Measurements from ENCODE around the gene TGFBR2. TPM values are rescaled to one million over a fixed set of nuclear protein-coding genes. Genes with fewer than 3 reads are reported as not detected.
A peak's percentile ranks its signal among the peaks of the same experiment; 100 is the strongest.

The TGFBR2 gene
- total RNA-seq, 4 donors from 2014 or later = 95.3 to 255 (median 211) TPM

GRCh38 chr3:30614943-30615342 is 8.5 kb downstream of the TGFBR2 start:
- Histone ChIP-seq H3K27ac (peak overlapping the region in 1 of 2 donors; percentile 60), H3K4me1 (peaks cover 0 to 6% of the 10 kb centered on the region in 2 donors), H3K36me3 (no peaks in the 10 kb centered on the region), H3K27me3 (no peaks in the 10 kb centered on the region), H3K4me3 (no peak overlapping the region), H3K9me3 (no peaks in the 10 kb centered on the region)
- DNase-seq = no peak
- TF ChIP-seq CTCF (IDR thresholded peaks at IDR 0.05) (no peak), POLR2A (IDR thresholded peaks at IDR 0.05) (no peak)
- intact Hi-C loops (cut with DNase I; ENCODE audit: low total_unique reads) = no loop called here

GRCh38 chr3:30615615-30616346 is 9.4 kb downstream of the TGFBR2 start:
- peaks cover 0 to 6% of the 10 kb centered on the region in 2 donors for H3K4me1 ChIP-seq
- H3K27ac ChIP-seq = peak overlapping the region; percentile 27 to 60
- TF ChIP-seq CTCF (IDR thresholded peaks at IDR 0.05) (no peak), POLR2A (IDR thresholded peaks at IDR 0.05) (no peak)
- no peaks in the 10 kb centered on the region for H3K36me3 ChIP-seq
- H3K27me3 ChIP-seq = no peaks in the 10 kb centered on the region
- H3K4me3 ChIP-seq = no peak overlapping the region
- H3K9me3 ChIP-seq = no peaks in the 10 kb centered on the region
- DNase-seq = no peak
- intact Hi-C loops (cut with DNase I; ENCODE audit: low total_unique reads) = no loop called here

GRCh38 chr3:30616347-30617027 is 10.1 kb downstream of the TGFBR2 start:
- Histone ChIP-seq H3K4me3 (no peak overlapping the region), H3K4me1 (peaks cover 0 to 6% of the 10 kb centered on the region in 2 donors), H3K27ac (peak overlapping the region; percentile 27 to 60), H3K36me3 (no peaks in the 10 kb centered on the region), H3K27me3 (no peaks in the 10 kb centered on the region), H3K9me3 (no peaks in the 10 kb centered on the region)
- intact Hi-C loops (cut with DNase I; ENCODE audit: low total_unique reads) = no loop called here
- no peak for DNase-seq
- no peak for TF ChIP-seq POLR2A (IDR thresholded peaks at IDR 0.05)

- H3K4me3 ChIP-seq = no peak overlapping the region
- no peak for TF ChIP-seq CTCF (IDR thresholded peaks at IDR 0.05)
- no peak for TF ChIP-seq POLR2A (IDR thresholded peaks at IDR 0.05)
- DNase-seq = no peak
- H3K27me3 ChIP-seq = no peaks in the 10 kb centered on the region
- H3K27ac ChIP-seq = peak overlapping the region in 1 of 2 donors; percentile 60
- H3K4me1 ChIP-seq = peaks cover 0 to 6% of the 10 kb centered on the region in 2 donors
- no peaks in the 10 kb centered on the region for H3K9me3 ChIP-seq
- no peaks in the 10 kb centered on the region for H3K36me3 ChIP-seq
- intact Hi-C loops (cut with DNase I; ENCODE audit: low total_unique reads) = no loop called here
Observed at GRCh38 chr3:30617069-30617468, 10.7 kb downstream of the TGFBR2 start.

- H3K4me1 ChIP-seq = peaks cover 0 to 6% of the 10 kb centered on the region in 2 donors
- H3K27ac ChIP-seq = no peak overlapping the region
- no peak for DNase-seq
- no peaks in the 10 kb centered on the region for H3K36me3 ChIP-seq
- intact Hi-C loops (cut with DNase I; ENCODE audit: low total_unique reads) = no loop called here
- H3K27me3 ChIP-seq = no peaks in the 10 kb centered on the region
- H3K9me3 ChIP-seq = no peaks in the 10 kb centered on the region
- H3K4me3 ChIP-seq = no peak overlapping the region
- TF ChIP-seq POLR2A (IDR thresholded peaks at IDR 0.05) = no peak
- TF ChIP-seq CTCF (IDR thresholded peaks at IDR 0.05) = no peak
Observed at GRCh38 chr3:30617653-30618052, 11.3 kb downstream of the TGFBR2 start.

Measured in uterus (tissue), 4 donors.